T-helper 9 cell (primary cell): ENCODE data around the gene SNAPIN.
"Not testable (repeated sequence)": the region's sequence is repeated elsewhere in the genome, so short reads cannot be mapped to it uniquely, and the experiment has no call there.

ENCODE experiments used
- DNase-seq: peaks from one replicate; pipeline ENCODE4 v3.0.0-alpha.2; 2020

SNAPIN gene

DNA sequence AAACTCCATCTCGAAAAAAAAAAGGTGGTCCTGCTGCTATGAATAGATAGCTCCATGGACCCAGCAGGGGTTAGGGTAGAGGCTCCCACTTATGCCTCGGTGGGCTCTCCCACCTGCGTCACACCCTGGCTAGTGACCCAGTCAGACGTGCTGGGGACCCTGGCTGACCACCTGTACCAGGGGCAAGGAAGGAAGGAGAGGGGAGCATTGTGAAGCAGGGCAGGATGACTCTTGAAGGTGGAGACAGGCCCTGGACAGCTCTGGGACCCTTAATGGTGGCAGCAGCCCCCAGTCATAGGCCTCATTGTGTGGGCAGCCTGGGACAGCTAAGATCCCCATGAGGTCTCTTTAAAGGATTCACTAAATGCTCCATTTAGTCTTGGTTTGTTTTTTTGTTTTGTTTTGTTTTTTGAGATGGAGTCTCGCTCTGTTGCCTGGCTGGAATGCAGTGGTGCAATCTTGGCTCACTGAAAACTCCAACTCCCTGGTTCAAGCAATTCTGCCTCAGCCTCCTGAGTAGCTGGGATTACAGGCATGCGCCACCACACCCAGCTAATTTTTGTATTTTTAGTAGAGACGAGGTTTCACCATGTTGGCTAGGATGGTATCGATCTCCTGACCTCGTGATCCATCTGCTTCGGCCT, 10.4 kb upstream of the SNAPIN start:
- DNase-seq: no peak

GRCh38 chr1:153649137-153649862, 9.2 kb upstream of the SNAPIN start:
- no peak for DNase-seq

DNA sequence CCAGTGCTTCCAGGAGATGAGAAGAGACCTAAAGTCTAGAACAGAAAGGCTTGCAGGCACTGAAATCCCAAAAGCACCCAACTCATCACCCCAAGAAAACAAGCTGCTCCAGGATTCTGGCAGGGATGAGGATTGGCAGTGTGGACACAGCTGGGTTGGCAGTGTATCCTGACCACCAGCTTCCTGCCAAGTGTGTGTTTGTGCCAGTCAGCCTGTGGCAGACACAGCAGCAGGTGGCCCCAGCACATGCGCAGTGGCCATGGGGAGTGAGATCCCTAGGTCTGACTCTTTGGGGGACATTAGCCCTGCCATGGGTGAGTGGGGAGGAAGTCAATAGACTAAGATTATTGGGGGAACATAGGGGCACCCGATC, 8.7 kb upstream of the SNAPIN start:
- DNase-seq: no peak

DNA sequence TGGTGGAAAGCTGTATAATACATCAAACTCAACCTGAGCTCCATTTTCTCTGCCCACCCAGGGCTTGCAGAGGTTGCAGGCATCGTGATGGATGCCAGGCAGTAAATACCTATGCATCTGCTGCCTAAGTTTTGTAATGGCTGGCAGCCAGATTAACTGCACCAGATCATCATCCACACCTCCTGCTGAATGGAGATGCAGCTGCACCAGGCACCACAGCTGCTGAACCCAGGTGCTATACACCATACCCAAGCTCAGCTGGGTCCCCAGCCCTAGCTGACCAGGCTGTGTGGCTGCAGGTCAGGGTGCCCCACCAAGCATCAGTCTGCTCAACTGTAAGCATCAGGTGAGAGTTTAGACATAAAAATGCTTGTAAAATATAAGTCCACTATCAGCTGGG, 6.7 kb upstream of the SNAPIN start:
- DNase-seq: no peak

DNA sequence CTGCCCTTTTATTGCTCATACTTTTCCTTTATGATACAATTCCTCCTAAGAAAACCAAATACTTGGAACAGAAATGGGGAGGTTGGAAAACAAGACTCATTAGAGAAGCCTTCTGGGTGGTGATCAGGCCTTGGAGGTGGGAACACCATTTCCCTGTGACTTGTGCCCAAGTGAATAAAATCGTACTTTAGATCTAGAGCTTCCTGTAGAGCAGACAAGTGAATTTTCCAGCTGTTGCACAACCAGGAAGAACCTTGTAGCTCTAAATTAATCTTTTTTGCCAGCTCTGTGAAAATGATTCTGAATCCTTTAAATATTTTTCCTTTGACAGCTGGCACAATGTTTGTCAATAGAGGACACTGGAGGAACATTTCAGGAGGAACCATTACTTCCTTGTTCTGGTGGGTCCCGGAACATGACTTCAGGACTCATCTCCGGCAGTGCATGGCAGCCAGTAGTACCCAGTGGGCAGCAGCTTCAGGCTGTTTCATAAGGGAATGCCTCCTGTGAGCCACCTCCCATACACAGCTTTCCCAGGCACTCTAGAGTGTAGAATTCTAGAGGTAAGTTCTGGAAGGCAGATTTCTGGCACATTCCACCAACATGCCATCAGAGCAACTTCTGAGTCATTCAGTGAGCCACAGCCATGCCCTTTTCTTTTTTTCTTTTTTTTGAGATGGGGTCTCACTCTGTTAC, 5.5 kb upstream of the SNAPIN start:
- DNase-seq: no peak

- DNase-seq: no peak
Observed at GRCh38 chr1:153655333-153655732, 3.2 kb upstream of the SNAPIN start.

- DNase-seq: no peak
Observed at GRCh38 chr1:153659175-153659534, 652 bp downstream of the SNAPIN start.

- DNase-seq: no peak
Observed at GRCh38 chr1:153659656-153660055, 1.2 kb downstream of the SNAPIN start.

- no peak for DNase-seq
Observed at GRCh38 chr1:153661111-153661708, 2.7 kb downstream of the SNAPIN start.

DNA sequence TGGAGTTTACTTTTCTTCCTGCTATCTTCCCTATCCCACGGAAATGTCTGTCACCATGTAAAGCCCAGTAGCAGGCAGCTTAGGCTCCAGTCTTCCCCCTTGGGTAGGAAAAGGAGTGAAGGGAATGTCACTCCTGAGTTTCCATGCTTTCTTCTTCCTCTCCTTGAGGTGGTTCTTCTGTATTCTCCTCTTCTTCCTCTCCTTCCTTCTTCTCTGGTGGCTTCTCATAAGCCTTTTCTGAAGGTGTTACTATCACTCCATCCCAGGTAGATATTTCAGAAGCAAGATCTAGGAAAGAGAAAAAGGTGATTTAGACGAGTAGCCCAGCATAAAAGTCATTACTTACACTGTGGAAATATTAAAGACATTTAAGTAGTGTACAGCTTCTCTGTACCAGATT, 3.8 kb downstream of the SNAPIN start:
- DNase-seq: no peak

DNA sequence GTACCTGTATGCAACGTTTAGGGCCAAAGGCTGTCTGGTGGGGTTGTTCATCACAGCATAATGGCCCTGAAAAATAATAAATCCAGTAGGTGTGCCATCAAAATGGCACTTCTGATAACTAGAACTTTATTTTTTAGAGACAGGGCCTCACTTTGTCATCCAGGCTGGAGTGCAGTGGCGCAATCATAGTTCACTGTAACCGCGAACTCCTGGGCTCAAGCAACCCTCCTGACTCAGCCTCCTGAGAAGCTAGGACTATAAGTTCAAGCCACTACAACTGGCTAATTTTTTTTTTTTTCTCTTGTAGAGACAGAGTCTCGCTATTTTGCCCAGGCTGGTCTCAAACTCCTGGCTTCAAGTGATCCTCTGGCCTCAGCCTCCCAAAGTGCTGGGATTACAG, 4.7 kb downstream of the SNAPIN start:
- no peak for DNase-seq

DNA sequence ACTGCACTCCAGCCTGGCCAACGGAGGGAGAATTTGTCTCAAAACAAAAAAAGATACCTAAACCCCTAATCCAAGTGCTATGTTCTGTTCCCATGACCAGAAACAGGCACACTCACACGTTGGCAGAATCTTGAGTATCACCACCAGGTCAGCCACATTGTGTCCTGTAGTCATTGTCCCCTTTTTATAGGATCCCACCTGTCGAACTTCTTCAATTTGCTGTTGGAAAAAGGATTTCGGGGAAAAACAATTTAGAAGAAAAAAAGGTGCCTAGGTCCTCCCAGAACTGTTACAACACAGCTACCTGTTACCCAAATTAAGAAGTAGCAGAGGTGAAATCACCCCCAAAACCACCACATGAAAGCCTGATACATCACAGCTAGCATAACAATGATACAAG, 8.9 kb downstream of the SNAPIN start:
- DNase-seq: no peak

GRCh38 chr1:153668672-153669071, 10.2 kb downstream of the SNAPIN start:
- not testable (repeated sequence) for DNase-seq

DNA sequence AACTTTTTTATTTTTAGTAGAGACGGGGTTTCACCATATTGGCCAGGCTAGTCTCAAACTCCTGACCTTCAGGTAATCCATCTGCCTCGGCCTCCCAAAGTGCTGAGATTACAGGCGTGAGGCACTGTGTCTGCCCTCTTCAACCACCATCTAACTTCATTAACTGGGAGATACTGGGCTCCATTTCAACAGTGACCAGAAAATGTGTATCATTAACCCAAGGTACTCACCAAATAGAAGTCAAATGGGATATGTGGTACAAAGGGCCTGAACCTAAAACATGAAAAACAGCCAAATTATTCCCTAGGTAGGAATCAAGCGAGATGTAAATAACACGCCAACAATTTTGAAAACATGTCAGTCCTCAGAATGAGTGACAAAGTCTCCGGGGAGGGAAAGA, 11.1 kb downstream of the SNAPIN start:
- no peak for DNase-seq

- no peak for DNase-seq
Observed at GRCh38 chr1:153670257-153670858, 11.9 kb downstream of the SNAPIN start.

GRCh38 chr1:153670859-153671627, 12.5 kb downstream of the SNAPIN start, which contains the start of gene ILF2:
TSS of gene ILF2 (minus strand) at chr1:153670993. CDS start at chr1:153670922, 71 bp downstream.
- peak; percentile 94 for DNase-seq

- peak; percentile 16 for DNase-seq
Observed at GRCh38 chr1:153671628-153672353, 13.3 kb downstream of the SNAPIN start.

GRCh38 chr1:153673511-153673910, 15.0 kb downstream of the SNAPIN start:
- no peak for DNase-seq

DNA sequence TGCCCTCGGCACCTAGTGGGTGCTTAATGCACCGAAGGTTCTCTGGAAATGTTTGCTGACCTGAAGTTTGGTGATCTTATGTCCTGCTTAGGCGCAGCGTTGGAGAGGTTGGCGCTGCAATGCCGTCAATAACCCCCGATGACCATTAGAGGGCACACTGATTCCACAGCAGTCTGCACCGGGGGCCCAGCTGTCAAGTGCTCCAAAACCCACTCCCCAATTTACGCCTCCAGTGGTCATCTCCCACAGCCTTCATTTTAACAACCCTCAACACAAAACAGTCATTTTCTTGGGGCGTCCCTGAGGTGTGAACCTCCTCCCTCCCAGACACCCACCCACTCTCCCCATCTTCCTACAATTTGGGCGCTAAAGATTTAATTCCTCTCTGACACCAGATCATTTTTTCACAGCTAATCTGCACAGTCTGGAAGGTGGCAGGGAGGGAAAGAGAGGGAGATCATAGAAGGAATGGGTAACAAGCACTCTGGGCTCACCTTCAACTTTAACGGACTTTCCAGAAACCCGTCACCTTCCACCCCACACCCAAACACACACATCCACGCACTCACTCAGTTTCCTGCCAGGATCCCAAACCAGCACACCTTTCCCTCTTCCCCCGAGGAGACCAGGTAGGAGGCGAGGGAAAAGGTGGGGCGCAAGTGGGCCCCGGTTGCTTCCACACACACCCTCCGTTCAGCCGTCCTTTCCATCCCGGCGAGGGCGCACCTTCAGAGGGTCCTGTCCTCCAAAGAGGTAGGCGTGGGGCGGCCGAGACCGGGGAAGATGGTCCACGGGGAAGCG, 19.4 kb downstream of the SNAPIN start:
- peak; percentile 17 for DNase-seq

- peak; percentile 16 for DNase-seq
Observed at GRCh38 chr1:153678519-153679336, 20.2 kb downstream of the SNAPIN start, which contains the start of gene NPR1. TSS of gene NPR1 (plus strand) at chr1:153678688. CDS start at chr1:153679109, 421 bp downstream.
